DMS79 (cell line): ENCODE results near the gene RFX5.
"Not testable (repeated sequence)": the region's sequence is repeated elsewhere in the genome, so short reads cannot be mapped to it uniquely, and the experiment has no call there.

Experiments used
- DNase-seq: peaks from one replicate; lab custom pipeline; 2025; lab: John Stamatoyannopoulos, UW

Gene RFX5

DNA sequence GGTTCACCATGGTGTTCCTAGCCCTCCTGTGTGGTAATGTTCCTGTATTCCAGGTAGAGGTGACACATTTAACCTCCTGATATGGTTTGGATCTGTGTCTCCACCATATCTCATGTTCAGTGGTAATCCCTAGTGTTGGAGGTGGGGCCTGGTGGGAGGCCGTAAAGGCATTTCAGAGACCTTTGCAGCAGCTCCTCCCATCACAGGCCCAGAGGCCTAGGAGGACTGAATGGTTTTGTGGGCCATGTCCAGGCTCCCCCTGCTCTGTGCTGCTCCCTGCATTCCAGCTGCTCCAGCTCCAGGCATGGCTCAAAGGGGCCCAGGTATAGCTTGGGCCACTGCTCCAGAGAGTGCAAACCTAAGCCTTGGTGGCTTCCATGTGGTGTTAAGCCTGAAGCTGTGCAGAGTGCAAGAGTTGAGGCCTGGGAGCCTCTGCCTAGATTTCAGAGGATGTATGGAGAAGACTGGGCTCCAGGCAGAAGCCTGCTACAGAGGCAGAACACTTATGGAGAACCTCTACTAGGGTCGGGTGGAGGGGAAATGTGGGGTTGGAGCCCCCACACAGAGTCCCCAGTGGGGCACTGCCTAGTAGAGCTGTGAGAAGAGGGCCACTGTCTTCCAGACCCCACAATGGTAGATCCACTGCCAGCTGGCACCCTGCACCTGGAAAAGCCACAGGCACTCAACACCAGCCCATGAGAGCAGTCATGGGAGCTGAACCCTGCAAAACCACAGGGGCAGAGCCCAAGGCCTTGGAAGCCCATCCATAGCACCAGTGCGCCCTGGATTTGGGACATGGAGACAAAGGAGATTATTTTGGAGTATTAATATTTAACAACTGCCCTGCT, 15.5 kb upstream of the RFX5 start:
- no peak for DNase-seq

DNA sequence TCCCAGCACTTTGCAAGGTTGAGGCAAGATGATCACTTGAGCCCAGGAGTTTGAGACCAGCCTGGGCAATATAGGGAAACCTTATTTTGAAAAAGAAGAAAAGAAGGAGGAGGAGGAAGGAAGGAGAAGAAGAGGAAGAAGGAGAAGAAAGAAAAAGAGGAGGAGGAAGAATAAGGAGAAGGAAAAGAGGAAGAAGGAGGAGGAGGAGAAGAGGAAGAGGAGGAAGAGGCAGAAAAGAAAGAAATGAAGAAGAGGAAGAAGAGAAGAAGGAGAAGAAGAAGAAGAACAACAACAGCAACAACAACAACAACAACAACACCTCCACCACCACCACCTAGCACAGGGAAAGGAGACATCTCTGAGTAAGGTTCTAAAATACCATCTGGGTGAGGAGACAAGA, 14.8 kb upstream of the RFX5 start:
- no peak for DNase-seq

DNA sequence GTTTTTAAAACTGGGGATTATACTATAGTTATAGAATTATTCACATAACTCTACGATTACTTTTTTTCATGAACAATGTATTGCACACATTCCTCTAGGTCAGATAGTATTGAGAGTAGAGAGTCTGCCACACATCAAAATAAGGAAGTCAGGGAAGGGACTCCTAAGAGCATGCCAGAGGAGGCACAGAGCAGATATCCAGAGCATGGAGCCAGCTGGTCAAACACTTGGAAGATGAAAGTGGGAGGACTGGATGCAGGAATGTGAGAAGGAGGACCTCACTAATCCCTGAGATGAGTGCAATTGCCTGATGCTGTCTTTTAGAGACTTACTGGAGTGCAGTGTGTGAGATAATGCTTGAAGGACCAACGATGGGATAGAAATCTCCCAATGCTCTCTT, 9.6 kb upstream of the RFX5 start:
- DNase-seq: no peak

DNA sequence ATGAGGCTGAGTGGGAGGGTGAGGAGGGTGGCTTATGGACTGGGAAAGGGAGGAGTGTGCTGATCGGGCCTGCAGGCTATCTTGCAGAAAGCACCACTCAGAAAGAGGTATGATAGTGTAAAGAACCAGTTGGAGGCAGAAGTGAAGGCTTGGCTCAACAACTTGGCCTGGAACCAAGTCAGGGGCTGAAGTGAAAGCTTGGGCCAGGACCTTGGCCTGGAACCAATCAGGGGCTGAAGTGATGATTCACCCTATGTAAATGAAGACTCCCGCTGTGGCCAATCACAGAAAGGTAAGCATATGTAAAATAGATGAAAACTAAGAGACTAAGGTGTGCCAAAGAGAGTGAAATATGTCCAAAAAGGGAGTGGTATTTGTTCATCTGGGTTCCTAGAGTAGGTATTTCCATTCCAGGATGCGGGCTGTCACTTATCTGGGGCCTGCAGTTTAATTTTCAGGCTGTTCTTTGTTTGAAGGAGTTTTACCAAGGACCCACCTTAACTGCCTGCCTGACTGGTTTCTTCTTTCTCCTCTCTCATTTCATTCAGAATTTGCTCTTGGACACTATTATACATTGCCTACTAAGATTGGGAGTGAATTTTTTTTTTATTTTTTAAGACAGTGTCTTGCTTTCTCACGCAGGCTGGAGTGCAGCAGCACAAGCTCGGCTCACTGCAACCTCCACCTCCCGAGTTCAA, 5.1 kb upstream of the RFX5 start:
- DNase-seq: no peak

DNA sequence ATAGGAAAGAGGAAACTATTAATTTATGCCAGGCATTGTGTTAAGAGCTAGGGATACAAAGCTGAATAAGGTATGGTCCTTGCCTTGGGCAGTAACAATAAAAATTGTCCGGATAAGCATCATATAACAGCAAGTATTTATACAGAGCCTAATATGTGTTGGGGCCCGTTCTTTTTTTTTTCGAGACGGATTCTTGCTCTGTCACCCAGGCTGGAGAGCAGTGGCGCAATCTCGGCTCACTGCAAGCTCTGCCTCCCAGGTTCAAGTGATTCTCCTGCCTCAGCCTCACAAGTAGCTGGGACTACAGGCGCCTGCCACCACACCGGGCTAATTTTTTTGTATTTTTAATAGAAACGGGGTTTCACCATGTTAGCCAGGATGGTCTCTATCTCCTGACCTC, 3.3 kb upstream of the RFX5 start:
- DNase-seq: not testable (repeated sequence)

DNA sequence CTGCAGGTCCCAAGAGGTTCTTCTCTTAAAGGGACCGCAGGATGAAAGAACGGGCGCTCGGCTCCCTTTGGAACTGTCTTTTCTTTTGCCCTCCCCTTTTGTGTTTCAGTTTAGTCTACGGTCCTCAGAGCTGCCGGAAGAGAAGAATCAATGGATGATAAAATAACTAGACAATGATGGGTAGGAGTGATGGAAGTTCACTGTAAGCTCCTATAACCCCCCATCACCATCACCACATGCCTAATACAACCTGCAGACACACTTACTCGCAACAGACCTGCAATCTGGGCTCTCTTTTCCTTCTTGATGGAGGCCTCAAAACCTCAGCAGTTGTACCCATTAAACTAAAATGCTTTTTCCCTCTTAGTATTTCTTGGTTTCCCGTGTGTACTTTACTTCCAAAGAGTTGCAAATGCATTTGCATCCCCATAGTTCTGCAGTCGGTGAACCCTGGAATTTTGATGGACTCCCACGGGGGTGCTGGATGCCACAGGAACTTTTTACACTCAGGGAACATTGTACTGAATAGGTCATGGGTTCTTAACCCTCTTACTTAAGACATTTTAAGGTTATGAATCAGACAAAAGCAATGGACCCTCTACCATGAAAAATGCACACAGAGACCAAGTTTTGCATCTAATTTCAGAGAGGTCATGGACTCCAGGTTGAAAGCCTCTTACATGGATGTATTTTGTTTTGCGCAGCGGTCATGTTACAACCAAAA, 633 bp upstream of the RFX5 start:
- no peak for DNase-seq

DNA sequence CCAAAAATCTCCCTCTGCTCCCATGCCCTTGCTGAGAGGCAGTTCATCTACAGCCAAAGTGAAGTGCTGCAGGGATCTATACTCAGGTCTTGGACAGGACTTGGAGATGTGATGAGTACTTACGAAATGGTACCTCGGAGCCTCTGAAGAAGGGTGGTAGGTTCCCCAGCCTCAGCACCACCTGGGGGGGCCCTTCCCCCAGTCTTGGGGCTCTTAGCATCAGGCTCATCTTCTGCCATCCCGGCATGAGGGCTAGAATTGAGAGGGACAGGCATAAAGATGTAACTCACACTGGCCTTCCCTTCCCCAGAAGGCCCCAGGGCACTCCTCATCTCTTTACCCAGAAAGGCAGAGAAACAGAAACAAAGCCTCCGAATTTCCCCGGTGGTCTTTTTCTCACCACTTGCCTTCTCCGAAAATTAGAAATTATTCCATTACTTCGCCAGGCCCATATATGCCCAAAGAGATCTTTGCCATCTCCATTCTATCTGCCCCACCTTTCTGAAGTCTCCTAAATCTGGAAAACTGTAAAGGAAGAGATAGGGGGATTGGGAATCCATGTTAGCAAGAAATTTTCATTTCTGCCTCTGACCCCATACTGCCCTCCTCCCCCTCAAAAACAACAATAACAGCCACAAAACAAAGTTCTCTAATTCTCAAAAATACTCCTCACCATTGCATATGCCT, 827 bp downstream of the RFX5 start:
- no peak for DNase-seq

DNA sequence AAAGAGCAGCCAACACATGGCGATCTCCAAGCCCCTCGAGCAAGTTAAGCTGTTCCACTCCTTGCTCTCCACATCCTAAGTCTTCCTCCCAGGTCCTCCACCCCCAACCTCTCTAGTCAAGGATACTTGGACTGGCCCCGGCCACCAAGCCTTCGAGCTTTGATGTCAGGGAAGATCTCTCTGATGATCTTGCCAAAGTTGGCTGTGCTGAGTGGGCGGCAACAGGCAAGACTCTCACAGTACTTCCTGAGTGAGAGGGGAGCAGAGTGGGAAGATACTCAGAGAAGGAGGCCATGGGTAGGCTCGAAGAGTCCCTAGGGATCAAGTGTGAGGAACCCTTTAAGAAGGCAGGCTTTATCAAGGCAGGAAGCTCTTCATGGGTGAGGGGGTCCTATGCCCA, 2.8 kb downstream of the RFX5 start:
- DNase-seq: no peak

DNA sequence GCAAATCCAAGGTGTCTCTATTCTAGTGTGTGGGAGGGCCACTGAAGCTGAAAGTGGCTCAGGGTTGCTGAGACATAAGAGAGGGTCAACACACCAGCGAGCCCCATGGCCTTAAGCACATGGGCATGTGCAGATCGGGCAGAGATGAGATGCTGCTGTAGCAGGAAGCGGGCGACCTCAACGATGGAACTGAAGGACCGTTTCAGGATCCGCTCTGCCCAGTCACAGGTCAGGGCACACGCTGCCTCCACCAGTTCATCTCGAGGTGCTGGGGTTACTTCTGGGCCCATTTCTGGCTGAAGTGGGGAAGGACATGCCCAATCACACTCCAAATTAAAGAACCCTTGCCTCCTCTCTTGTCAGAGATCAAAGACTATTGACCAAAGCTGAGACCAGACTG, 3.5 kb downstream of the RFX5 start:
- DNase-seq: no peak

DNA sequence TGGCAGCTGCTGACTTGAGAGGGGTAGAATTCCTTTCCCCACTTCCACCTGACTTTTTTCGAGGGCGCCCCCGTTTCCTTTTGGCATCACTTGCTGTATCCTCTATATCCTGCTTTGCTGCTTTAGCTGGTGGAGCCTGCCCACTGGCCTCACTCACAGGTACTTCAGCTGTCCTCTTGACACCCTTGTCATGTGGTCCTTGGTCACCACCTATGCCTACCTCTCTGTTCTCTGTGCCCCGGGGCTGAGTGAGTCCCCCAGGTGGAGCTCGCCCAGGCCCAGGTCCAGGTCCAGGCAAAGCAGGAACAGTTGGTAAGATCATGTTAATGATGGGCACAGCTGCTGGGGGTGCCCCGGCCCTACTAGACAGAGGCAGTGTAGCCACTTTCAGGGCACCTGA, 4.5 kb downstream of the RFX5 start:
- no peak for DNase-seq

DNA sequence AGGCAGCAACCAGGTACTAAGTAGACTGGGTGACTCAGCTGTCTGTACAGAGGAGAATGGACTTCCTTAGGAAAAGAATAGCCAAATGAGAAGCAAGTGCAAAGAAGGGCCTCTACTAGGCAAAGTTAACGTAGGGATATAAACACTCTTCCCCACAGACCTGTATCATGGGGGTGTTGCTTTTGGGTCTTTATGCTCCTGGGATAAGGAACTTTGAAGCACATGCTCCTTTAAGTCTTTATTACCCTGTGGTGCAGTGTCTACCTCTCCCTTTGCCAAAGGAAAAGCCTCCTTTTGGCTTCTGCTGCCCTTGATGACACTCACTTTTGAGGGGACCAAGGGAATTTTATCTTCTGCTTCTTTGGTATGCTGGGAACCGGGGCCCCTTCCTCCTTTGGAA, 5.0 kb downstream of the RFX5 start:
- DNase-seq: no peak

DNA sequence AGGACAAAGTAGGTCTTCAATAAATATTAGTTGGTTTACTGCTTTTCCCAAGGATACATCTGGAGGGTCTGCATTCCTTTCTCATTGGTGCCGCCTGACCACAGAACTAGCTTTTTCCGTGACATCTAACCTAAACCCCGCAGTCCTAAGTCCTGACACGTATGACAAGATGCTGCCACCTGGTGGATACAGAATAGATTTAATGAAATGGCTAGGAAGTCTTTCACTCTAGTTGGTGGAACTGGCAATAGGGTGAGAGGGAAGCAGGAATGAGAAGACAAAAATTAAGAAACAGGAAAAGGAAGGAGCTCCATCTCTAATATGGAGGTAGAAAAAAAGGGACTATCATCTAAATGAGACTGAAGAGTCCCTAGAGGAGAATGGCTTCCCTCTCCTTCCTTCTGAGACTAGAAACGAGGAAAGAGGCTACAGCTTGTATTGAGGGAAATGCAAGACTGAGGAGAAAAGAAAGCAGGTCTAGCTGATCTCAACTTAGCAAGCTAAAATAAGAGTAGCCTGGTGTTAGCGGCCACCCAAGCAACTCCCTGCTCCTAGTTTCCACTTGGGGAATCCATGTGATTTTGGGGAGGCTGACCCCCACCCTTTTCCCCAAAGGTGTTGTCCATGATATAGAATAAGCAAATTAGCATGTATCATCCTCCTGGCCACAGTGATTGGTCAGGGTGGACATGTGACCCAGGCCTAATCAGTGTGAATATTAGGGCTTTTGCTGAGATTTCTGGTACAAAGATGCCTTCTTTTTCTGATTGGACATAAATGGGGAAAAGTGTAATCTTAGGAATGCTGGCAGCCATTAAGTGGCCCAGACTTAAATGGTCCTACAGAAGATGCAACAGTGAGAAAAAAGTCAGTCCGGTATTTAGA, 5.9 kb downstream of the RFX5 start:
- DNase-seq: peak; percentile 37

DNA sequence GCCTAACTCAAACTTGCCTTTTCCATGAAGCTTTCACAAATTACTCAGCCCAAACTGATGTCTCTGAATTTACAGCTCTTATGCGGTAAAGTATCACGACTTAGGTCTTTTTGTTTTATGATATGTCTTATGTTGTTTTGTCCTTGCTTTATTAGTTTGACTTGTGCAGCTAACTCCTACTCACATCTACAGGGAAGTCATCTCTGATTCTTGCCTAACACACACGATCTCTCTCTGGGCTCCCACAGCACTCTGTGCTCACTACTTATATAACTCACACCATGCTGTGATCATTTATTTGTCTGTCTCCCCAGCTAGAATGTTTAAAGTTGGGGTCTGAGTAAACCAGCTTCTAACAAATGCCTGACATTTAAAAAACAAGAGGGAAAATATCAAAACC, 10.5 kb downstream of the RFX5 start:
- DNase-seq: no peak

DNA sequence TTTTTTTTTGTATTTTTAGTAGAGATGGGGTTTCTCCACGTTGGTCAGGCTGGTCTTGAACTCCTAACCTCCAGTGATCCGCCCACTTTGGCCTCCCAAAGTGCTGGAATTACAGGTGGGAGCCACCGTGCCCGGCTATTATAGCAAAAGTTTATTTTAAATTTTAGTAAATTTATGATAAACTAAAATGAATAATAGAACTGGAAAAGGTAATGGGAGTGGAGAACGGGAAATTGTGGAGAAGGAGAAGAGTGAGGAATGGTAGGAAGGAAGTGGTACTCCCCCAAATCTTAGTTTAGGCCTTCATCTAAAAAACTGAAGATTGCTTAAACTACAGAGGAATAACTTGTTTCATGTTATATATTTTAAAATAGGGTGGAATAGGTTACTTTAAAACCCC, 12.2 kb downstream of the RFX5 start:
- DNase-seq: no peak

DNA sequence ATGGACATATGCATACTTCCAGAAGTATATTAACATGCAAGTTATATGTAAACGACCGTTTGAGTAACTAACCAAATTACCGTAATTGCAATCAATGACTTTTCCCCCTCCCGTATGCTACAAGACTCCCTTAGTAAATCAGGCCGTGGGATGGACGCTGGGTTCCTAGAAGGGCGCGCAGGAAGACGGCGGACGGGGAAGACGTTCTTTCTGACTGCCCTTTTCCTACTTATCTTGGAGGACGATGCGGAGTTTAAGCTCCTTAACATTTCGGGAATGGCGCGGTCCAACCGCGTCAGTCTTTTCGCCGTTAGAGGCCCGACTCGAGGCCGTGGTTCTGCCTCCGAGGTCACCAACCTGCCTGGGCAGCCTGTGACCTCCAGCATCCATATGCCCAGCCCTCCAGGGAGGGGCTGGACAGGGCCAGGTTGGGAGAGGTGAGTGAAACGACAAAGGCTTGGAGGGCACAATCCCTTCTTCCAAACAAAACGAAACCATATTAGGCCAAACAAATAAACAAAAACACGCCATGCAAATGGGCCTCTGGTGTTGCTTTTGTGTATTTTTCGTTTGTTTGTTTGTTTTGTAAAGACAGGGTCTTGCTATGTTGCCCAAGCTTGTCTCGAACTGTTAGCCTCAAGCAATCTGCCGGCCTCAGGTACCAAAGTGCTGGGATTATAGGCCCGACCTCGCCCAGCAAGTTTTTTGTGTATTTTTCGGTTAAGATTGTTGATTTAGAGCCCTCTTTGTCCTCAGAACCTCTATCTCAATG, 19.0 kb downstream of the RFX5 start:
- no peak for DNase-seq

DNA sequence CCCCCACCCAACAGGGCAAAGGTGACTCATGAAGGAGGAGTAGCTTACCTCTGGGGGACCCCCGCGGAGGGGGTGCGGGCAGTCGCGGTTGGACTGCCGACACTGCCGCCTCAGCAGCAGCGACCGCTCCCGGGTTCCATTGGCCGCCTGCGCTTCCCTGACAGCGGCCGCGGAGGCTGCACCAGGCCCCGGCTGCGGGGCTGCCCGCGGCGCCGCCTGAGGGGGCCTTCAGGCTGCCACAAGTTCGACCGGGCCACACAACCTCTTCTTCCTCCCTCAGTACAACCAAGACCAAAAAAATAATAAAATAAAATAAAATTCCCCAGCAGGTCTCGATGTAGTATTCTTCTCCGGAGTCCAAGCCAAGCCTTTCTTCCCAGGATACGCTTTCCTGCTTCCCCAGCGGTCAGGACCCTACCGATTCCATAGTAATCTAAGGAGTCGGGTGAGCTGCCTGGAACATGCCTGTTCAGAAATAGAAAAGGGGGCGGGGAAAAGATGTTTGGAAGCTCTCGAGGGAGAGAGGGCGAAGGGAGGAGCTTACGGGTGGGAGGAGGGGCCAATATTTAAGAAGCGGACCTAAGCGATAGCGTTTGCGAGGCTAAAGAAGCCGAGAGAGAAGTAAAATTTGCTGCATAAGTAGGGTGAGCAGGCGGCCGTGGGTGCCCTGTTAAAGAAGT, 19.7 kb downstream of the RFX5 start, which contains the start of gene PI4KB:
PI4KB (minus strand) TSS at position 194 of the 680 bp plus-strand sequence. CDS start 10,935 bp downstream, outside the sequence.
- peak; percentile 97 for DNase-seq

DNA sequence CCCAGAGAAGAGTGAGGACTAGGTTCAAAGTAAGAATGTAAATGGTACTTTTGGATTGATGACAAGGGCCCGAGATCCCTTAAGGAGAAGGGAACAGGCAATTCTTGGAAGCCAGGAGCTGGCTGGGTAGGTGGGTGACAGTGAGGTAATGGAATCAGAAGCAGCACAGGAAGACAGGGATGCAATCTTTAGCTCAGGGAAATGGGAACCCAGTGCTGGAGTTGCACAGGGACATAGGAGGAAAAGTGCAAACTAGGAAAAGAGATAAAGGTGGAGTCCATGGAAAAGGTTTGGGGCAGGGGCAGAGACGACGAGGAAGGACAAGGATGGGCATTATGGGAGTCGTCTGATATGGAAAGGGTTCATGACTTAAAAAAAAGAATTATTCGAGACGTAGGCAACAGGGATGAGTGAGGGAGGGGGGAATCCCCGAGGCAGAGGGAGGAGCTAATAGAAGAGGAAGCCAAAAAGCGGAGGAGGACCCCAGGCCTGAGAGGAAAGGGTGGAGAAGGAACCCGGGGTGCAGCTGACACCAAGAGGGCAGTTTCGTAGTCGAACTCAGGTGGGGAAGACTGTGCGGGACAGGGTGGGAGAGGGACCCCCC, 20.3 kb downstream of the RFX5 start:
- no peak for DNase-seq

DNA sequence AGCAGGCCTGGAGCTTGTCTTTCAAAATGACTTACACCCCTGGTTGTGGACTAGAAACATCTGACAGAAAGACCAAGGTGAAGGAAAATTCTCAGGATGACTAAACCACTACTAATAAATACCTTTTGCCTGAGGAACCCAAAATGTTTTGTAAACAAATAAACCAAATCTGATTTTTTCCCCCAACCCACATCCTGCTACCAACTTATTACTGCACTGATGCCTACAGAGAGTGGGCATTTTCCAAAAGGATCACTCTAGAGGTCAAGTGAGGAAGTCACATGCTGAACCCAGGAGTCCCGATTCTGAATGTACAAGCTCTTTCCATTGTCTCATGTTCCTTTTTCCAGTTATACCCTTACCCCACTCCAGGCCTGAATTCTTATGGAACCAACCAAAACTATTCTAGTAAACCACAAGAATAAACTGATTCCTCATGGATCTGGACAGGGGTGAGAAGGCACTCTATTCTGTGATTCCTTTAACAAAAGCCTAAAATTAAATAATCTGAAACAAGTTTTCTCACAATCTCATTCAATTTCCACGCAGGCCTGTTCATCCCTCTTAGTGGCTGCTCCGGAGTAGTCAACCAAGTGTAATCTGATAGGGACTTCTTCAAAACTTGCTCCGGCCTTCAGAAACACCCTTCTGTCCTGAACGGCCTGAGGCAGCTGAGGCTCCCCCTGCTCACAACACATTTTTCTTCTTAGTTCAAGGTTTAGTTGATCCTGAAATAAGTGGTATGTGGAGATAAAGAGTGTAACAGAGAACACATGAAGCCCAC, 21.2 kb downstream of the RFX5 start:
- DNase-seq: no peak

DNA sequence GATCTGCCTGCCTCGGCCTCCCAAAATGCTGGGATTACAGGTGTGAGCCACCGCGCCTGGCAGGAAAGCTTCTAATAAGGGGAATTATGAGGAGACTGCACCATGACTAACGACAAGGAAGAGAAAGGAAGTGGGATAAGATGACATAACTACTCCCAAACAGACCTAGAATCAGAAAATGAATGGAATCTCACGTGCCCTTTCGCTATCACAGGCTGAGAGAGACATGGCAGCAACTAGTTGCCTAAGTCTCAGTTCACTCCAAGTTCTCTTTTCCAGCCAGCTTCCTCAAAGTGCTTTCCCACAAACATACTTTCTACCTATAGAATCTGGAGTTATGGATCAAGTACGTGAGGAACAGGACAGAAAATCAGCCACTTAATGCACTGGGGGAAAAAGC, 21.8 kb downstream of the RFX5 start:
- no peak for DNase-seq
